Tibial artery (tissue), 4 donors: ENCODE results near the gene CSNK2A1.
"Not testable (repeated sequence)": the region's sequence is repeated elsewhere in the genome, so short reads cannot be mapped to it uniquely, and the experiment has no call there.

Experiments used
- DNase-seq, 2 donors: peaks; one replicate each; pipeline ENCODE4 v3.0.0-alpha.2; 2019
- H3K27ac ChIP-seq, 2 donors: fragments of 200-600 bp; sonication (generic) in 1 of 2; 1 replicate in 1 of 2; 2 replicates in 1 of 2; pipeline ENCODE4 v1.5.1; 2018 to 2019; ENCODE audit warnings: mild to moderate bottlenecking in 1 of 2
- H3K27me3 ChIP-seq, 2 donors: fragments of 200-600 bp; sonication (generic) in 1 of 2; one replicate each; pipeline versions ENCODE4 v1.5.1 to v1.6.0; 2016 to 2019
- H3K36me3 ChIP-seq, 3 donors: fragments of 200-600 bp; sonication (generic) in 2 of 3; one replicate each; pipeline ENCODE4 v1.5.1; 2016 to 2019; ENCODE audit warnings: mild to moderate bottlenecking in 2 of 3
- H3K4me1 ChIP-seq, 4 donors: fragments of 200-600 bp; sonication (generic) in 2 of 4; 1 replicate in 3 of 4; 2 replicates in 1 of 4; pipeline ENCODE4 v1.5.1; 2016 to 2019
- H3K4me3 ChIP-seq, 2 donors: fragments of 200-600 bp; sonication (generic) in 1 of 2; 1 replicate in 1 of 2; 2 replicates in 1 of 2; pipeline ENCODE4 v1.5.1; 2018 to 2019; ENCODE audit warnings: mild to moderate bottlenecking in 2 of 2
- H3K9me3 ChIP-seq, 3 donors: fragments of 200-600 bp; sonication (generic) in 1 of 3; one replicate each; pipeline ENCODE4 v1.5.1; 2016 to 2019
- CTCF ChIP-seq, 2 experiments: fragments of 200-600 bp in 1 of 2; fragments of 450-650 bp in 1 of 2; IDR thresholded peaks; one replicate each; pipeline ENCODE4 v1.5.1; 2017 to 2019; ENCODE audit warnings: antibody characterized with exemption in 2 of 2, mild to moderate bottlenecking in 1 of 2, moderate library complexity in 1 of 2
- intact Hi-C: fragments of 100-400 bp; cut with DNase I; formaldehyde crosslinking; loops from one replicate; pipeline ENCODE4 v1.15.0; 2023; ENCODE audit warnings: low total_unique reads

Gene CSNK2A1

GRCh38 chr20:521860-522259 lies 21.7 kb downstream of the CSNK2A1 start:
- no peak overlapping the region for H3K4me3 ChIP-seq
- no peak for DNase-seq
- H3K36me3 ChIP-seq: peaks cover 21 to 34% (median 30%) of the 10 kb centered on the region in 3 donors
- H3K27ac ChIP-seq: no peak overlapping the region
- peaks cover 0 to 4% (median 2%) of the 10 kb centered on the region in 4 donors for H3K4me1 ChIP-seq
- H3K9me3 ChIP-seq: peaks cover 0 to 12% (median 8%) of the 10 kb centered on the region in 3 donors
- TF ChIP-seq CTCF (IDR thresholded peaks at IDR 0.05): no peak
- no peaks in the 10 kb centered on the region for H3K27me3 ChIP-seq
- intact Hi-C loops: no loop called here

- Histone ChIP-seq H3K4me3 (no peak overlapping the region), H3K36me3 (peaks cover 8 to 24% (median 19%) of the 10 kb centered on the region in 3 donors), H3K27ac (no peak overlapping the region), H3K27me3 (no peaks in the 10 kb centered on the region), H3K9me3 (peaks cover 0 to 12% (median 8%) of the 10 kb centered on the region in 3 donors), H3K4me1 (peaks cover 0 to 16% (median 3%) of the 10 kb centered on the region in 4 donors)
- TF ChIP-seq CTCF (IDR thresholded peaks at IDR 0.05): no peak
- DNase-seq: no peak
- intact Hi-C loops: no loop called here
Observed at GRCh38 chr20:519999-520398, 23.6 kb downstream of the CSNK2A1 start.

GRCh38 chr20:517221-517620 lies 26.4 kb downstream of the CSNK2A1 start:
- Histone ChIP-seq H3K27me3 (no peaks in the 10 kb centered on the region), H3K27ac (no peak overlapping the region), H3K36me3 (peaks cover 8 to 19% (median 16%) of the 10 kb centered on the region in 3 donors), H3K4me1 (peaks cover 0 to 16% (median 4%) of the 10 kb centered on the region in 4 donors), H3K9me3 (peaks cover 0 to 12% (median 8%) of the 10 kb centered on the region in 3 donors), H3K4me3 (no peak overlapping the region)
- intact Hi-C loops: no loop called here
- no peak for TF ChIP-seq CTCF (IDR thresholded peaks at IDR 0.05)
- no peak for DNase-seq

- TF ChIP-seq CTCF (IDR thresholded peaks at IDR 0.05): no peak
- Histone ChIP-seq H3K4me1 (peaks cover 0 to 16% (median 4%) of the 10 kb centered on the region in 4 donors), H3K27me3 (no peaks in the 10 kb centered on the region), H3K27ac (no peak overlapping the region), H3K4me3 (no peak overlapping the region), H3K9me3 (peaks cover 0 to 12% (median 8%) of the 10 kb centered on the region in 3 donors), H3K36me3 (peaks cover 8 to 17% (median 12%) of the 10 kb centered on the region in 3 donors)
- intact Hi-C loops: no loop called here
- no peak for DNase-seq
Observed at GRCh38 chr20:516799-517198, 26.8 kb downstream of the CSNK2A1 start.

- H3K4me1 ChIP-seq: peaks cover 0 to 25% (median 4%) of the 10 kb centered on the region in 4 donors
- no peak overlapping the region for H3K4me3 ChIP-seq
- no peak for DNase-seq
- intact Hi-C loops: no loop called here
- H3K9me3 ChIP-seq: peaks cover 0 to 9% (median 5%) of the 10 kb centered on the region in 3 donors
- no peak for TF ChIP-seq CTCF (IDR thresholded peaks at IDR 0.05)
- no peaks in the 10 kb centered on the region for H3K27me3 ChIP-seq
- H3K27ac ChIP-seq: no peak overlapping the region
- H3K36me3 ChIP-seq: peaks cover 6 to 11% (median 8%) of the 10 kb centered on the region in 3 donors
Observed at GRCh38 chr20:515696-516095, 27.9 kb downstream of the CSNK2A1 start.

- intact Hi-C loops: no loop called here
- H3K27ac ChIP-seq: no peak overlapping the region
- H3K4me3 ChIP-seq: no peak overlapping the region
- H3K27me3 ChIP-seq: no peaks in the 10 kb centered on the region
- H3K36me3 ChIP-seq: peaks cover 0 to 2% (median 0%) of the 10 kb centered on the region in 3 donors
- H3K4me1 ChIP-seq: peaks cover 0 to 26% (median 4%) of the 10 kb centered on the region in 4 donors
- no peaks in the 10 kb centered on the region for H3K9me3 ChIP-seq
- no peak for DNase-seq
- no peak for TF ChIP-seq CTCF (IDR thresholded peaks at IDR 0.05)
Observed at GRCh38 chr20:513429-513828, 30.2 kb downstream of the CSNK2A1 start.

GRCh38 chr20:510328-511057 lies 33.1 kb downstream of the CSNK2A1 start:
- peaks cover 11 to 28% (median 16%) of the 10 kb centered on the region in 3 donors for H3K36me3 ChIP-seq
- H3K4me1 ChIP-seq, DNase-seq, intact Hi-C loops, H3K4me3 ChIP-seq, H3K27me3 ChIP-seq, H3K9me3 ChIP-seq, H3K27ac ChIP-seq: not testable (repeated sequence)

GRCh38 chr20:508364-508787 lies 35.2 kb downstream of the CSNK2A1 start:
- H3K4me1 ChIP-seq, H3K9me3 ChIP-seq, H3K4me3 ChIP-seq, H3K27ac ChIP-seq, H3K27me3 ChIP-seq, DNase-seq, intact Hi-C loops: not testable (repeated sequence)
- peaks cover 28 to 49% (median 31%) of the 10 kb centered on the region in 3 donors for H3K36me3 ChIP-seq
